Measurements from ENCODE around the gene SPINT1. TPM values are rescaled to one million over a fixed set of nuclear protein-coding genes. Genes with fewer than 3 reads are reported as not detected.

The SPINT1 gene
- total and polyA plus RNA-seq, 12 donors, result 0.17 to 1.9 (median 0.43) TPM; not detected in 1

DNA sequence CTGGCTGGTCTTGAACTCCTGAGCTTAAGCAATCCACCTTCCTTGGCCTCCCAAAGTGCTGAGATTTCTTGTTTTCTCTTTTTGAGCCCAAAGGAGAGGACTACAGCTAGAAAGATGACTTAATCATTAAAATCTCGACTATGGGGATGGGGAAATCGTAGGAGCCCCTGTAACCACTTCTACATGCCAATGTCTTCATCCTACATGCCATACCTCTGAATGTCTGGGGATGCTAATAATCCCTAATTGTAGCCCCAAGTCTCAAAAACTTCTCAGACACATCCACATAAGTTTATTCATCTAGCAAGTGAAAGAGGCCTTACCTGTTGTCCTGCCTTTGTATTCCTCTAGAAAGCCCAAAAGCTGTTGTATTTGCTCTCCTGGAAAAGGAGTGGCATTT is 33.8 kb downstream of the SPINT1 start:
- Histone ChIP-seq H3K27ac (no peak overlapping the region), H3K4me3 (no peak overlapping the region), H3K9me3 (peaks cover 0 to 2% (median 0%) of the 10 kb centered on the region in 11 donors), H3K27me3 (peaks cover 0 to 25% (median 14%) of the 10 kb centered on the region in 7 donors), H3K36me3 (no peaks in the 10 kb centered on the region), H3K4me1 (peaks cover 0 to 13% (median 6%) of the 10 kb centered on the region in 9 donors)
- intact Hi-C loops (cut with DNase I), result no loop called here
- DNase-seq, result no peak
- WGBS, 2 donors, result 67 to 75% methylated on average over 2 of the region's 2 CpGs
- ATAC-seq, result no peak
- TF ChIP-seq, protein P1, sequence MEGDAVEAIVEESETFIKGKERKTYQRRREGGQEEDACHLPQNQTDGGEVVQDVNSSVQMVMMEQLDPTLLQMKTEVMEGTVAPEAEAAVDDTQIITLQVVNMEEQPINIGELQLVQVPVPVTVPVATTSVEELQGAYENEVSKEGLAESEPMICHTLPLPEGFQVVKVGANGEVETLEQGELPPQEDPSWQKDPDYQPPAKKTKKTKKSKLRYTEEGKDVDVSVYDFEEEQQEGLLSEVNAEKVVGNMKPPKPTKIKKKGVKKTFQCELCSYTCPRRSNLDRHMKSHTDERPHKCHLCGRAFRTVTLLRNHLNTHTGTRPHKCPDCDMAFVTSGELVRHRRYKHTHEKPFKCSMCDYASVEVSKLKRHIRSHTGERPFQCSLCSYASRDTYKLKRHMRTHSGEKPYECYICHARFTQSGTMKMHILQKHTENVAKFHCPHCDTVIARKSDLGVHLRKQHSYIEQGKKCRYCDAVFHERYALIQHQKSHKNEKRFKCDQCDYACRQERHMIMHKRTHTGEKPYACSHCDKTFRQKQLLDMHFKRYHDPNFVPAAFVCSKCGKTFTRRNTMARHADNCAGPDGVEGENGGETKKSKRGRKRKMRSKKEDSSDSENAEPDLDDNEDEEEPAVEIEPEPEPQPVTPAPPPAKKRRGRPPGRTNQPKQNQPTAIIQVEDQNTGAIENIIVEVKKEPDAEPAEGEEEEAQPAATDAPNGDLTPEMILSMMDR (IDR thresholded peaks at IDR 0.05), result no peak

DNA sequence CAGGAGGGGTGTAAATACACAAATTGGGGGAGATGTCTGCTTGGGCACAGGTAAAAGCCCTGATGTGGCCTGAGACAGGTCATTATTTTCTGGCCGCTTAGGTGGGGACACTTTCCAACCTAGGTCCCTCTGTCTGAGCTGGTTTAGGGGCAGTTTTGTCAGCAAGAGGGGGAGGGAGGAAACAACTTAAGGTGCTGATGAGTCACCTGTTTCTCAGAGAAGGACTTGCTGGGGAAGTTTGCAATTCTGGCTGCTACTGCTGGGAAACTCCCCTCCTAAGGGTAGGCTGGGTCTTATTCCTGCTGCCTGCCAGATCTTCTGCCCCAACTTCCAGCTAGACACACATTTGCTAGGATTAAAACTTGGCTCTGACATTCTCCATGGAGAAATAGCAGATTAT is 34.9 kb downstream of the SPINT1 start:
- Histone ChIP-seq H3K9me3 (peaks cover 0 to 7% (median 0%) of the 10 kb centered on the region in 11 donors), H3K27me3 (peaks cover 0 to 14% (median 3%) of the 10 kb centered on the region in 7 donors), H3K27ac (no peak overlapping the region), H3K4me3 (no peak overlapping the region), H3K4me1 (peaks cover 0 to 7% (median 1%) of the 10 kb centered on the region in 9 donors), H3K36me3 (no peaks in the 10 kb centered on the region)
- TF ChIP-seq, protein P1 (IDR thresholded peaks at IDR 0.05), result no peak
- 90 to 92% methylated on average over 1 of the region's 1 CpG for WGBS, 2 donors
- DNase-seq, result no peak
- intact Hi-C loops (cut with DNase I), result no loop called here
- no peak for ATAC-seq

DNA sequence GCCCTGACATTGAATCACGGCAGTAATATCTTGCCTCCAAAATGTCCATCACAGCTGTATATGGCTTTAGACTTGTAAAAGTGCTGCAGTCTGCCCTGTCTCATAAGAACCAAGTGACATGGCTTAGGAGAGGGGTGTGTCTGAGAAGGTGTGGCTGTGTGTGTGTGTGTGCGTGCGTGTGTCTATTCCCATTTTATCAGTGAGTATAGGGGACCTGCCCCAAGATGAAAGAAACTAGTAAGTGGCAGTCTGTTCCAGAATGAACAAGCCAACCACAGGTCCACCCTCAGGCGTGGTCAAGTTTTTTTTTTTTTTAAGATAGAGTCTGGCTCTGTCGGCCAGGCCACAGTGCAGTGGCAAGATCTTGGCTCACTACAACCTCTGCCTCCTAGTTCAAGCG is 35.8 kb downstream of the SPINT1 start:
- Histone ChIP-seq H3K9me3 (peaks cover 0 to 7% (median 0%) of the 10 kb centered on the region in 11 donors), H3K4me3 (no peak overlapping the region), H3K27me3 (peaks cover 0 to 6% (median 0%) of the 10 kb centered on the region in 7 donors), H3K4me1 (no peaks in the 10 kb centered on the region), H3K27ac (no peak overlapping the region), H3K36me3 (no peaks in the 10 kb centered on the region)
- TF ChIP-seq, protein P1 (IDR thresholded peaks at IDR 0.05), result no peak
- intact Hi-C loops (cut with DNase I), result no loop called here
- no peak for ATAC-seq
- 82 to 85% methylated on average over 6 of the region's 6 CpGs for WGBS, 2 donors
- no peak for DNase-seq

DNA sequence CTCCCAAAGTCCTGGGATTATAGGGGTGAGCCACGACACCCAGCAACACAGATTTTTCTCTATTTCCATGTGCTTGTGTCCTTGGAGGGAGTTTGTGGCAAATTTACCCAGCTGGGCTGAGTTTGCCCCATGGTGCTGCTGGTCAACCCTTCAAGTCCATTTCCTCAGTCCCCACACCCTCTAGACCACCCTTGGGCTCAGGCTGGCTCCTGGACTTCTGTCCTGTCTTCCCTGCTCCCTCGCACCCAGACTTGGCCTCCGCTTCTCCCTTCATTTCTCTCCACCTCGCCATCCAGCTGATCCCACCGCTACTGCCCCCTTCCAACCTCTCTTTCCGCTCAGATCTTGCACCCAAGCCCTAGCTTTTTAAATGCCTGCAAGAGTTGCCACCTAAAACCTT is 37.5 kb downstream of the SPINT1 start:
- intact Hi-C loops (cut with DNase I), result no loop called here

More for the DNA sequence above, 37.5 kb downstream of the SPINT1 start:
- TF ChIP-seq, protein P1 (IDR thresholded peaks at IDR 0.05), result no peak
- no peaks in the 10 kb centered on the region for H3K4me1 ChIP-seq
- no peaks in the 10 kb centered on the region for H3K36me3 ChIP-seq
- WGBS, 2 donors, result 94% methylated on average over 6 of the region's 6 CpGs
- no peak overlapping the region for H3K27ac ChIP-seq
- ATAC-seq (no peak), DNase-seq (no peak)
- H3K4me3 ChIP-seq, result no peak overlapping the region
- no peaks in the 10 kb centered on the region for H3K27me3 ChIP-seq
- peaks cover 0 to 7% (median 0%) of the 10 kb centered on the region in 11 donors for H3K9me3 ChIP-seq

Data from heart right ventricle (tissue), 16 donors.